Mesendoderm (in vitro differentiated cells): ENCODE measurements around the gene MACIR.
A peak's percentile ranks its signal among the peaks of the same experiment; 100 is the strongest.
"Not testable (repeated sequence)": the region's sequence is repeated elsewhere in the genome, so short reads cannot be mapped to it uniquely, and the experiment has no call there.

Experiments
- DNase-seq: peaks from one replicate; pipeline ENCODE4 v3.0.0; 2013
- H2AK5ac ChIP-seq: 2 replicates; pipeline ENCODE4 v1.6.1; 2013; ENCODE audit warnings: low read length, inconsistent platforms
- H2BK120ac ChIP-seq: 2 replicates; pipeline ENCODE4 v1.6.1; 2013; ENCODE audit warnings: low read depth, mild to moderate bottlenecking, low read length, moderate library complexity, mixed read lengths
- H2BK15ac ChIP-seq: replicated peaks from 2 replicates; pipeline ENCODE4 v1.6.1; 2013; ENCODE audit warnings: low read depth, mild to moderate bottlenecking, moderate library complexity
- H2BK5ac ChIP-seq: 2 replicates; pipeline ENCODE4 v1.6.1; 2013; ENCODE audit warnings: low read length, inconsistent platforms
- H3K18ac ChIP-seq: 2 replicates; pipeline ENCODE4 v1.6.1; 2013; ENCODE audit warnings: mild to moderate bottlenecking, low read length, mixed read lengths
- H3K23ac ChIP-seq: one replicate; pipeline ENCODE4 v1.6.1; 2013; ENCODE audit warnings: low read length
- H3K27ac ChIP-seq: 2 replicates; pipeline ENCODE4 v1.5.1; 2013; ENCODE audit warnings: low read depth, mild to moderate bottlenecking, inconsistent platforms, low read length, moderate library complexity
- H3K27me3 ChIP-seq: 2 replicates; pipeline ENCODE4 v1.6.1; 2013; ENCODE audit warnings: low read length, control low read depth, mild to moderate bottlenecking, inconsistent platforms; ENCODE audit not compliant: insufficient read depth, poor library complexity
- H3K36me3 ChIP-seq: 2 replicates; pipeline ENCODE4 v1.6.1; 2013; ENCODE audit warnings: low read length, inconsistent platforms; ENCODE audit not compliant: control insufficient read depth, insufficient read depth
- H3K4ac ChIP-seq: one replicate; pipeline ENCODE4 v1.6.1; 2013; ENCODE audit warnings: low read depth, mild to moderate bottlenecking, low read length, moderate library complexity
- H3K4me1 ChIP-seq: 2 replicates; pipeline ENCODE4 v1.6.1; 2013; ENCODE audit warnings: low read depth, low read length, inconsistent platforms; ENCODE audit not compliant: control insufficient read depth
- H3K4me2 ChIP-seq: 2 replicates; pipeline ENCODE4 v1.6.1; 2013; ENCODE audit warnings: low read length
- H3K4me3 ChIP-seq: 2 replicates; pipeline ENCODE4 v1.5.1; 2013; ENCODE audit warnings: mild to moderate bottlenecking, low read length
- H3K56ac ChIP-seq: one replicate; pipeline ENCODE4 v1.6.1; 2013; ENCODE audit warnings: low read length
- H3K79me1 ChIP-seq: 2 replicates; pipeline ENCODE4 v1.6.1; 2013; ENCODE audit warnings: low read length, inconsistent platforms
- H3K79me2 ChIP-seq: 2 replicates; pipeline ENCODE4 v1.6.1; 2013; ENCODE audit warnings: mild to moderate bottlenecking, low read length; ENCODE audit not compliant: control insufficient read depth, insufficient read depth
- H3K9ac ChIP-seq: 2 replicates; pipeline ENCODE4 v1.6.1; 2013; ENCODE audit warnings: low read length, inconsistent platforms
- H4K5ac ChIP-seq: one replicate; pipeline ENCODE4 v1.6.1; 2013; ENCODE audit warnings: low read length
- H4K8ac ChIP-seq: one replicate; pipeline ENCODE4 v1.6.1; 2013; ENCODE audit warnings: low read depth, mild to moderate bottlenecking, control low read depth, low read length, moderate library complexity
- WGBS: extraction: QIAGEN DNeasy Blood & Tissue Kit; methylation state at CpG from one replicate; pipeline ENCODE4 v1.1.7; 2013; ENCODE audit warnings: low lambda C conversion rate, missing lambda C conversion rate; ENCODE audit not compliant: insufficient coverage; ENCODE audit errors: extremely low coverage; 5-methylcytosine and 5-hydroxymethylcytosine counted together

The MACIR gene

GRCh38 chr5:103216697-103217096 lies 41.9 kb upstream of the MACIR start:
- Histone ChIP-seq H3K9ac (no peak overlapping the region), H4K8ac (no peak overlapping the region), H3K36me3 (no peaks in the 10 kb centered on the region), H3K4ac (no peak overlapping the region), H3K4me3 (no peak overlapping the region), H3K23ac (no peak overlapping the region), H4K5ac (no peak overlapping the region), H3K79me2 (no peaks in the 10 kb centered on the region), H3K4me1 (no peaks in the 10 kb centered on the region), H2AK5ac (no peak overlapping the region), H3K18ac (no peak overlapping the region), H2BK120ac (no peak overlapping the region), H2BK15ac (no peak overlapping the region), H3K79me1 (no peaks in the 10 kb centered on the region), H3K4me2 (no peak overlapping the region), H3K27me3 (no peaks in the 10 kb centered on the region), H3K27ac (no peak overlapping the region), H2BK5ac (no peak overlapping the region), H3K56ac (no peak overlapping the region)
- WGBS: no CpG with 5 or more reads among the region's 2 CpGs
- DNase-seq: no peak

GRCh38 chr5:103217101-103217500 lies 41.5 kb upstream of the MACIR start:
- DNase-seq: no peak
- Histone ChIP-seq H3K4me1 (no peaks in the 10 kb centered on the region), H2AK5ac (no peak overlapping the region), H3K23ac (no peak overlapping the region), H2BK15ac (no peak overlapping the region), H3K4me3 (no peak overlapping the region), H3K27ac (no peak overlapping the region), H2BK5ac (no peak overlapping the region), H3K18ac (no peak overlapping the region), H2BK120ac (no peak overlapping the region), H4K8ac (no peak overlapping the region), H3K36me3 (no peaks in the 10 kb centered on the region), H3K27me3 (no peaks in the 10 kb centered on the region), H3K9ac (no peak overlapping the region), H3K4ac (no peak overlapping the region), H3K79me1 (no peaks in the 10 kb centered on the region), H4K5ac (no peak overlapping the region), H3K79me2 (no peaks in the 10 kb centered on the region), H3K56ac (no peak overlapping the region), H3K4me2 (no peak overlapping the region)

- Histone ChIP-seq H2AK5ac (no peak overlapping the region), H3K4me2 (no peak overlapping the region), H3K4me1 (no peaks in the 10 kb centered on the region), H3K9ac (no peak overlapping the region), H2BK15ac (no peak overlapping the region), H2BK120ac (no peak overlapping the region), H3K27me3 (no peaks in the 10 kb centered on the region), H4K8ac (no peak overlapping the region), H3K36me3 (no peaks in the 10 kb centered on the region), H3K4ac (no peak overlapping the region), H3K27ac (no peak overlapping the region), H2BK5ac (no peak overlapping the region), H3K56ac (no peak overlapping the region), H3K23ac (no peak overlapping the region), H3K79me1 (no peaks in the 10 kb centered on the region), H3K79me2 (no peaks in the 10 kb centered on the region), H3K4me3 (no peak overlapping the region), H3K18ac (no peak overlapping the region), H4K5ac (no peak overlapping the region)
- DNase-seq: no peak
- no CpG with 5 or more reads among the region's 5 CpGs for WGBS
Observed at GRCh38 chr5:103218164-103218563, 40.4 kb upstream of the MACIR start.

- not testable (repeated sequence) for H3K23ac ChIP-seq, H3K9ac ChIP-seq, H3K56ac ChIP-seq, H2BK15ac ChIP-seq, DNase-seq, H3K4me2 ChIP-seq, H3K79me1 ChIP-seq, H3K4ac ChIP-seq, H3K27ac ChIP-seq, H2BK120ac ChIP-seq, H2AK5ac ChIP-seq, H3K27me3 ChIP-seq, H3K4me1 ChIP-seq, H3K79me2 ChIP-seq, H3K18ac ChIP-seq, H3K4me3 ChIP-seq, H2BK5ac ChIP-seq, H4K8ac ChIP-seq, H4K5ac ChIP-seq, H3K36me3 ChIP-seq
- WGBS: no CpG with 5 or more reads among the region's 2 CpGs
Observed at GRCh38 chr5:103219074-103219473, 39.5 kb upstream of the MACIR start.

- no peak overlapping the region for H2BK120ac ChIP-seq
- H3K23ac ChIP-seq: no peak overlapping the region
- peak; percentile 10 for DNase-seq
- no peak overlapping the region for H3K56ac ChIP-seq
- H2BK15ac ChIP-seq: no peak overlapping the region
- H2AK5ac ChIP-seq: no peak overlapping the region
- H3K27me3 ChIP-seq: no peaks in the 10 kb centered on the region
- no peaks in the 10 kb centered on the region for H3K36me3 ChIP-seq
- no CpG with 5 or more reads among the region's 28 CpGs for WGBS
- no peak overlapping the region for H3K9ac ChIP-seq
- no peak overlapping the region for H3K4me2 ChIP-seq
- no peak overlapping the region for H3K27ac ChIP-seq
- H3K4me3 ChIP-seq: no peak overlapping the region
- H3K79me2 ChIP-seq: no peaks in the 10 kb centered on the region
- no peak overlapping the region for H4K8ac ChIP-seq
- H3K79me1 ChIP-seq: no peaks in the 10 kb centered on the region
- peaks cover 2% of the 10 kb centered on the region for H3K4me1 ChIP-seq
- H4K5ac ChIP-seq: no peak overlapping the region
- H3K18ac ChIP-seq: no peak overlapping the region
- H3K4ac ChIP-seq: no peak overlapping the region
- H2BK5ac ChIP-seq: no peak overlapping the region
Observed at GRCh38 chr5:103223031-103223955, 35.3 kb upstream of the MACIR start.
